ENCODE data around the gene JRKL. TPM values are rescaled to one million over a fixed set of nuclear protein-coding genes. Genes with fewer than 3 reads are reported as not detected.

The JRKL gene
- 9.6 and 10.2 TPM in 2 replicates for total RNA-seq

- DNase-seq (ENCODE audit: low spot score), result peak; percentile 97
- intact Hi-C loops (cut with micrococcal nuclease), result loop anchor here (1.0 to 2.0 kb wide), 9 partner anchors 47 to 1417 kb away; partner anchors contain the start of genes CEP57, CWC15, KDM4D and MAML2
- H3K27ac Mint-ChIP-seq, result peak within 1 kb of the TSS; percentile 85
- H3K36me3 Mint-ChIP-seq (ENCODE audit: low read depth), result peaks cover 20% of the 10 kb centered on the region
- peaks cover 64% of the 10 kb centered on the region for H3K4me1 Mint-ChIP-seq (ENCODE audit: low read depth)
- no peaks in the 10 kb centered on the region for H3K27me3 Mint-ChIP-seq (ENCODE audit: insufficient read depth)
- no peaks in the 10 kb centered on the region for H3K9me3 Mint-ChIP-seq
- H3K4me3 Mint-ChIP-seq, result peak within 1 kb of the TSS; percentile 95
Measured at GRCh38 chr11:96389720-96390487, at the start of gene JRKL, which contains the start of gene CCDC82. Gene JRKL (plus strand): TSS chr11:96390013. CDS start chr11:96390650, 637 bp downstream. Gene CCDC82 (minus strand): TSS chr11:96389912. CDS start chr11:96384747, 5,165 bp downstream.

DNA sequence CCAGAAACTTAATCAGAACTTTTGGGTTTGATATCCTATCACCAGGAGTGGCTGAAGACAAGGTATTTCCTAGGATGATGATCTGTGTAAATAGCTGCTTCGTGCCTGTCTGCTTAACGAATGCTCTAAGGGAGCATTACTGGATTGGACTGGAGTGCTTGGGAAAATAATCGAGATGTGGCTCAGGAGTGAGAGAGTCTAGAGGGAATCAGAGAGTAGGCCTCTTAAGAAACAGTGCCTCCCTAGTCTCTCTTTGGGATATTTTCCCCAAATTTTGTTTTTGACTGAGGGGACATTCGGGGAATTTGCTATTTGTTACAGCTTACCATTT, 49.3 kb upstream of the JRKL start:
- Mint-ChIP-seq H3K4me3 (peak overlapping the region; percentile 94), H3K4me1 (ENCODE audit: low read depth) (peaks cover 72% of the 10 kb centered on the region), H3K27ac (peak overlapping the region; percentile 89), H3K9me3 (no peaks in the 10 kb centered on the region), H3K27me3 (ENCODE audit: insufficient read depth) (no peaks in the 10 kb centered on the region), H3K36me3 (ENCODE audit: low read depth) (peaks cover 14% of the 10 kb centered on the region)
- DNase-seq (ENCODE audit: low spot score), result no peak
- intact Hi-C loops (cut with micrococcal nuclease), result loop anchor here (5.0 kb wide), 1 partner anchor 1243 kb away; no protein-coding TSS in a partner anchor

GRCh38 chr11:96341211-96342013, 48.4 kb upstream of the JRKL start:
- Mint-ChIP-seq H3K4me1 (ENCODE audit: low read depth) (peaks cover 65% of the 10 kb centered on the region), H3K9me3 (no peaks in the 10 kb centered on the region), H3K4me3 (peak overlapping the region; percentile 94), H3K27me3 (ENCODE audit: insufficient read depth) (no peaks in the 10 kb centered on the region), H3K36me3 (ENCODE audit: low read depth) (peaks cover 6% of the 10 kb centered on the region), H3K27ac (peak overlapping the region; percentile 89)
- intact Hi-C loops (cut with micrococcal nuclease), result loop anchor here (1.0 to 5.0 kb wide), 3 partner anchors 136 to 1244 kb away; partner anchors contain the start of gene MTMR2
- DNase-seq (ENCODE audit: low spot score), result peak; percentile 65

GRCh38 chr11:96342014-96342960, 47.5 kb upstream of the JRKL start:
- Mint-ChIP-seq H3K27me3 (ENCODE audit: insufficient read depth) (no peaks in the 10 kb centered on the region), H3K4me3 (peak overlapping the region; percentile 94), H3K4me1 (ENCODE audit: low read depth) (peaks cover 58% of the 10 kb centered on the region), H3K36me3 (ENCODE audit: low read depth) (peaks cover 4% of the 10 kb centered on the region), H3K27ac (peak overlapping the region; percentile 89), H3K9me3 (no peaks in the 10 kb centered on the region)
- no peak for DNase-seq (ENCODE audit: low spot score)
- intact Hi-C loops (cut with micrococcal nuclease), result loop anchor here (1.0 to 5.0 kb wide), 3 partner anchors 137 to 1245 kb away; partner anchors contain the start of gene MTMR2

DNA sequence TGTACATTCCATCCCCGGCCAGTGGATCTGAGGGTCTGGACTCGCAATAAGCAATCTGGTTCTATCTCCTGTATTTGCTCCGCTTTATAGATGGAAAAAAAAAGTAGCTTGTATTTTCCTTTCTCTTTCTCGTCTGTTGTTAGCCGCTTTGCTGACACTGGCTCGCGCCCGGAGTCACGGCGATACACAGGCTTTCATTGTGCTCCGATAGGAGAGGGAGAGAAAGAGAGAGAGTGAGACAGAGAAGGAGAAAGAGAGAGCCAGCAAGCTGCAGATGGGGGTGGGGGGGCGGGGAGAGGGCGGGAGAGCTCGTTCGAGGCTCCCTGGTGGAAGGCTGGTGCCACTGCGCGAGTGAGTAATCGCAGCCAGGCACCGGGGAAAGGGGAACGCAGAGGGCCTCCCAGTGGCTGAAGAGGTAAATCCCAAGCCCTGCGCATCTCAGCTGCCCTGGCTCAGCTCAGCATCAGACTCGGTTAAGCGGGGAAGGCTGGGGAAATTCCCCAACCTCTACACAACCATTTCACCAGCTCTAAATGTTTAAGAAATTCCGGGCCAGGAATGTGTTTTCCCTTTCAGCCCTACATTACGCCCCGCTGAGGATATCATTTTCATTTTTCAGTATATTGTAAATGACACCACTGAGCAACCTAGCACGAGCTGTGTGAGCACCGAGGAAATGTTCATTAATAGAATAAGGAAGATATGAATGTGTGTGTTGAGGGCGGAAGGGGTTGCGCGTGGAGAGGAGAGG, 46.7 kb upstream of the JRKL start, which contains the start of gene MAML2:
TSS of gene MAML2 (minus strand) at position 235 of the 751 bp plus-strand sequence. CDS start 1,300 bp downstream, outside the sequence.
- Mint-ChIP-seq H3K27ac (peak within 1 kb of the TSS; percentile 89), H3K4me3 (peak within 1 kb of the TSS; percentile 94), H3K36me3 (ENCODE audit: low read depth) (peaks cover 3% of the 10 kb centered on the region), H3K27me3 (ENCODE audit: insufficient read depth) (no peaks in the 10 kb centered on the region), H3K4me1 (ENCODE audit: low read depth) (peaks cover 49% of the 10 kb centered on the region), H3K9me3 (no peaks in the 10 kb centered on the region)
- intact Hi-C loops (cut with micrococcal nuclease), result loop anchor here (1.0 to 5.0 kb wide), 17 partner anchors 46 to 1246 kb away; partner anchors contain the start of genes CCDC82, CEP57 and MTMR2
- DNase-seq (ENCODE audit: low spot score), result peak; percentile 85

DNA sequence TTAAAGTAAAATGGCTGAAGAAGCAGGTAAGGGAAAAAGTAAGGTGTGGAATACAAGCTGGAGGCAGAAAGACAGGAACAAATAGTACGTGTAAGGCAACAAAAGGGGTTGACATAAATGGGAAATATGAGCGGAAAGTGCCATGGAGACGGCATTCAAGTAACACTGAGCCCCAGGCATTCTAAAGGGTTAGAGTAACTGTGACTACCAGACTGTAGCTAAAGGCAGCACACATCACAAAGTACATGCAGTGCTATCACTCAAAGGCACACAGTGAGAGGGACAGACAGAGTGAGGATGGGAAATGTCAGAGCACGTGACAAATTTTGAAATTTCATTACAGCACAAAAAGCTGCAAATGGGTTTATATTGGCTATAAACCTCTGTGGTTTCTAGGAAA, 33.0 kb upstream of the JRKL start:
- H3K36me3 Mint-ChIP-seq (ENCODE audit: low read depth), result peaks cover 26% of the 10 kb centered on the region
- no peaks in the 10 kb centered on the region for H3K9me3 Mint-ChIP-seq

GRCh38 chr11:96357794-96358193, 32.0 kb upstream of the JRKL start:
- no peaks in the 10 kb centered on the region for H3K9me3 Mint-ChIP-seq
- H3K36me3 Mint-ChIP-seq (ENCODE audit: low read depth), result peaks cover 26% of the 10 kb centered on the region
- H3K27ac Mint-ChIP-seq, result no peak overlapping the region
- H3K27me3 Mint-ChIP-seq (ENCODE audit: insufficient read depth), result no peaks in the 10 kb centered on the region
- intact Hi-C loops (cut with micrococcal nuclease), result no loop called here
- H3K4me1 Mint-ChIP-seq (ENCODE audit: low read depth), result peaks cover 28% of the 10 kb centered on the region
- DNase-seq (ENCODE audit: low spot score), result no peak
- H3K4me3 Mint-ChIP-seq, result no peak overlapping the region

More for the DNA sequence above, 33.0 kb upstream of the JRKL start:
- intact Hi-C loops (cut with micrococcal nuclease), result no loop called here
- Mint-ChIP-seq H3K27ac (no peak overlapping the region), H3K4me1 (ENCODE audit: low read depth) (peaks cover 28% of the 10 kb centered on the region), H3K4me3 (no peak overlapping the region), H3K27me3 (ENCODE audit: insufficient read depth) (no peaks in the 10 kb centered on the region)
- DNase-seq (ENCODE audit: low spot score), result no peak

GRCh38 chr11:96358321-96358720, 31.5 kb upstream of the JRKL start:
- intact Hi-C loops (cut with micrococcal nuclease), result no loop called here
- H3K27me3 Mint-ChIP-seq (ENCODE audit: insufficient read depth), result no peaks in the 10 kb centered on the region
- no peak overlapping the region for H3K27ac Mint-ChIP-seq
- H3K4me3 Mint-ChIP-seq, result no peak overlapping the region
- H3K9me3 Mint-ChIP-seq, result no peaks in the 10 kb centered on the region
- peaks cover 26% of the 10 kb centered on the region for H3K36me3 Mint-ChIP-seq (ENCODE audit: low read depth)
- no peak for DNase-seq (ENCODE audit: low spot score)
- H3K4me1 Mint-ChIP-seq (ENCODE audit: low read depth), result peaks cover 28% of the 10 kb centered on the region

GRCh38 chr11:96361778-96362177, 28.0 kb upstream of the JRKL start:
- Mint-ChIP-seq H3K4me3 (no peak overlapping the region), H3K4me1 (ENCODE audit: low read depth) (peaks cover 20% of the 10 kb centered on the region), H3K27ac (no peak overlapping the region), H3K9me3 (no peaks in the 10 kb centered on the region), H3K36me3 (ENCODE audit: low read depth) (peaks cover 8% of the 10 kb centered on the region), H3K27me3 (ENCODE audit: insufficient read depth) (no peaks in the 10 kb centered on the region)
- DNase-seq (ENCODE audit: low spot score), result no peak
- intact Hi-C loops (cut with micrococcal nuclease), result no loop called here

- intact Hi-C loops (cut with micrococcal nuclease), result no loop called here
- Mint-ChIP-seq H3K27me3 (ENCODE audit: insufficient read depth) (no peaks in the 10 kb centered on the region), H3K4me1 (ENCODE audit: low read depth) (peaks cover 6% of the 10 kb centered on the region), H3K9me3 (no peaks in the 10 kb centered on the region), H3K27ac (no peak overlapping the region), H3K36me3 (ENCODE audit: low read depth) (peaks cover 13% of the 10 kb centered on the region), H3K4me3 (no peak overlapping the region)
- no peak for DNase-seq (ENCODE audit: low spot score)
Measured at GRCh38 chr11:96365493-96365892, 24.3 kb upstream of the JRKL start.

GRCh38 chr11:96366024-96366423, 23.8 kb upstream of the JRKL start:
- DNase-seq (ENCODE audit: low spot score), result no peak
- peaks cover 6% of the 10 kb centered on the region for H3K4me1 Mint-ChIP-seq (ENCODE audit: low read depth)
- intact Hi-C loops (cut with micrococcal nuclease), result no loop called here
- no peaks in the 10 kb centered on the region for H3K27me3 Mint-ChIP-seq (ENCODE audit: insufficient read depth)
- no peak overlapping the region for H3K4me3 Mint-ChIP-seq
- H3K36me3 Mint-ChIP-seq (ENCODE audit: low read depth), result peaks cover 15% of the 10 kb centered on the region
- no peak overlapping the region for H3K27ac Mint-ChIP-seq
- H3K9me3 Mint-ChIP-seq, result no peaks in the 10 kb centered on the region

All from activated T-helper 1 cell treated with anti-CD3 and anti-CD28 coated beads, Interleukin-12 subunit alpha, Interleukin-12 subunit beta, Interleukin-2, Interleukin-4 antibody, amounts not matched to agents 30 ng/mL and 10 ng/mL and 1 ng/mL, durations not matched to agents 14 hours and 24 hours and 36 hours (primary cell).